Measurements from ENCODE around the gene AK8. TPM values are rescaled to one million over a fixed set of nuclear protein-coding genes. Genes with fewer than 3 reads are reported as not detected.

The AK8 gene
- total RNA-seq, 1 donor from 2014 or later: 2.0 TPM

DNA sequence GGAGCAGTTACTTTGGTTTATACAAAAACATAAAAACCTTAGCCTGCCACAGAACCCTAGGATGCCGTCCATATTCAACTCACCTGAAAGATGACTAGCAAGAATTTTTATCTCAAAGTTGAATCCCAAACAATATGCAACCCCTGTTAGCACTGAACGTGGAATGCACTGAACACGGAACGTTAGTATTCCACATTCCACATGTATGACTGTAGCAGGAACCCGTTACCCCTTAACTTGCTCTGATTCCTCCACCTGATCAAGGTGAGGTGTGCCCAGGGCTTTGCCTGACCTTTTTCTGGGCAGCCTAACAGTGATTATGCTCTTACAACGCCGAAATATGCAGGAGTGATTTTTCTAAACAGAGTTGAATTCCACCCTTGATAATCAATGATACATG, 43.7 kb downstream of the AK8 start:
- H3K36me3 ChIP-seq (ENCODE audit: control insufficient read depth, insufficient read depth, low read length): no peaks in the 10 kb centered on the region
- no peak for DNase-seq (ENCODE audit: low read depth)
- no peak overlapping the region for H3K4me3 ChIP-seq (ENCODE audit: low read depth, low read length)
- peaks cover 12% of the 10 kb centered on the region for H3K27me3 ChIP-seq (ENCODE audit: control insufficient read depth, insufficient read depth, low read length)
- TF ChIP-seq, protein P1, sequence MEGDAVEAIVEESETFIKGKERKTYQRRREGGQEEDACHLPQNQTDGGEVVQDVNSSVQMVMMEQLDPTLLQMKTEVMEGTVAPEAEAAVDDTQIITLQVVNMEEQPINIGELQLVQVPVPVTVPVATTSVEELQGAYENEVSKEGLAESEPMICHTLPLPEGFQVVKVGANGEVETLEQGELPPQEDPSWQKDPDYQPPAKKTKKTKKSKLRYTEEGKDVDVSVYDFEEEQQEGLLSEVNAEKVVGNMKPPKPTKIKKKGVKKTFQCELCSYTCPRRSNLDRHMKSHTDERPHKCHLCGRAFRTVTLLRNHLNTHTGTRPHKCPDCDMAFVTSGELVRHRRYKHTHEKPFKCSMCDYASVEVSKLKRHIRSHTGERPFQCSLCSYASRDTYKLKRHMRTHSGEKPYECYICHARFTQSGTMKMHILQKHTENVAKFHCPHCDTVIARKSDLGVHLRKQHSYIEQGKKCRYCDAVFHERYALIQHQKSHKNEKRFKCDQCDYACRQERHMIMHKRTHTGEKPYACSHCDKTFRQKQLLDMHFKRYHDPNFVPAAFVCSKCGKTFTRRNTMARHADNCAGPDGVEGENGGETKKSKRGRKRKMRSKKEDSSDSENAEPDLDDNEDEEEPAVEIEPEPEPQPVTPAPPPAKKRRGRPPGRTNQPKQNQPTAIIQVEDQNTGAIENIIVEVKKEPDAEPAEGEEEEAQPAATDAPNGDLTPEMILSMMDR (IDR thresholded peaks at IDR 0.05; ENCODE audit: insufficient read depth, low read length, poor library complexity, severe bottlenecking): no peak

DNA sequence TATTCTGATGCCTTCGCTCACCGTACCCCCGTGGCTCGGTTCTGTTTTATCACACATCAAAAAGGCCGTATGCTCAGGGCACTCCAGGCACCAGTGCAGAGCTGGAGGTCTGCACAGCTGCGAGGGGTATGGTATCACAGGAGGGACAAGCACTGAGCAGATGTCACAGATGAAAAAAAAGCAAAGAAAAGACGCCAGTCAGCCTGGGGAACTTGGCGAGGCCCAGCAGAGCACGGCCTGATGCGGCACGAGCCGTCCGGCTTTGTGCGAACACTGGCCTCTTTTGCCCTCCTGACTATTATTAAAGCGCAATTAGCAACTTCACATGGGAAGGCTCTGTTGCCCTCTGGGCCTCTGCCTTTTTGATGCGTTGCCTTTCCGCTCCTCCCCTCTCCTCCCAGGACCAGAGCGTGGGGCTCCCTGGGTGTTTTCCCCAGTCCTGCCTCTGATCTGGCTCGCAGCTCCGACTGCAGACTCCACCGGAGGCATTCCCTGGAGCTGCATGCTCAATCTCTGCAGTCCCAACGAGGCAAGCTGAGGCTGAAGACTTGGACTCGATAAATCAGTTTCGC, 44.4 kb downstream of the AK8 start:
- no peak overlapping the region for H3K4me3 ChIP-seq (ENCODE audit: low read depth, low read length)
- TF ChIP-seq, protein P1 (IDR thresholded peaks at IDR 0.05; ENCODE audit: insufficient read depth, low read length, poor library complexity, severe bottlenecking): no peak
- no peak for DNase-seq (ENCODE audit: low read depth)
- H3K27me3 ChIP-seq (ENCODE audit: control insufficient read depth, insufficient read depth, low read length): peaks cover 12% of the 10 kb centered on the region
- H3K36me3 ChIP-seq (ENCODE audit: control insufficient read depth, insufficient read depth, low read length): no peaks in the 10 kb centered on the region

DNA sequence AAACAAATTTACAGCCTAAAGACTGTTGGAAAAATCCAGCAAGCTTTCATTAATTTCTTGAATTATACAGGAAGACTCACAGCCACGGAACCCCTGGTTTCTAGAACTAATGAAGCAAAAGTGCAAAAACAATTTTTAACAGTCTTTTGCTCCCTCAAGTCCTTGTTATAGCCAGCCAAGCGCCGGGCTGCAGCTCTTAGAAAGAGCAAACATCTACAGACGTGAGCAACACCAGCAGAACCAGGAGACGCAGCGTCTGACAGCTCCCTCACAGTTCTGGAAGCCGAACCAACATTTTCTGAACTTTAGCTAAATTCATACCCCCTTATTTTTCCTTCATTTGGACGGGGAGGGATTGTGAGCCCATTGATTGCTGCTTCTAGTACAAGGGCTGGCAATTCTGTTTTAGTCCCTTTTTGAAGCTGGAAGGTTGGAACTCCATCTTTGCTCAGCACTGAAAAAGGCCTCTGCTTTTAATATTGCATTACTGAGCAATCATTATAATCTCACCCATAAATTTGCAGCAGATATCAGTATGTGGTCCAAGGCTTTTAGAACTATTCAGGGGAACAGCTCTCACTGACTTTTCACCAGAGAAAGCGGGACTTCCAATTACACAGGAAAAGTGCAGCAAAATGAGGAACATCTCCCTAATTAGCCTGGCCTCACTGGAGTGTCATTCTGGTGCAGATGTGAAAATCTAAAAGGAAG, 45.8 kb downstream of the AK8 start:
- no peak for DNase-seq (ENCODE audit: low read depth)
- Histone ChIP-seq H3K27me3 (ENCODE audit: control insufficient read depth, insufficient read depth, low read length) (peaks cover 12% of the 10 kb centered on the region), H3K4me3 (ENCODE audit: low read depth, low read length) (no peak overlapping the region), H3K36me3 (ENCODE audit: control insufficient read depth, insufficient read depth, low read length) (no peaks in the 10 kb centered on the region)
- TF ChIP-seq, protein P1 (IDR thresholded peaks at IDR 0.05; ENCODE audit: insufficient read depth, low read length, poor library complexity, severe bottlenecking): no peak

- H3K4me3 ChIP-seq (ENCODE audit: low read depth, low read length): no peak overlapping the region
- H3K27me3 ChIP-seq (ENCODE audit: control insufficient read depth, insufficient read depth, low read length): peaks cover 15% of the 10 kb centered on the region
- no peaks in the 10 kb centered on the region for H3K36me3 ChIP-seq (ENCODE audit: control insufficient read depth, insufficient read depth, low read length)
- no peak for DNase-seq (ENCODE audit: low read depth)
- TF ChIP-seq, protein P1 (IDR thresholded peaks at IDR 0.05; ENCODE audit: insufficient read depth, low read length, poor library complexity, severe bottlenecking): no peak
Observed at GRCh38 chr9:132828201-132828770, 49.8 kb downstream of the AK8 start.

GRCh38 chr9:132827366-132827765, 50.7 kb downstream of the AK8 start:
- DNase-seq (ENCODE audit: low read depth): no peak
- TF ChIP-seq, protein P1 (IDR thresholded peaks at IDR 0.05; ENCODE audit: insufficient read depth, low read length, poor library complexity, severe bottlenecking): no peak
- H3K36me3 ChIP-seq (ENCODE audit: control insufficient read depth, insufficient read depth, low read length): no peaks in the 10 kb centered on the region
- H3K4me3 ChIP-seq (ENCODE audit: low read depth, low read length): no peak overlapping the region
- H3K27me3 ChIP-seq (ENCODE audit: control insufficient read depth, insufficient read depth, low read length): peaks cover 9% of the 10 kb centered on the region

All from kidney epithelial cell (primary cell).